TTC549 (cell line): ENCODE results near the gene ALG1.

ENCODE experiments used
- FAIRE-seq: peaks from 2 replicates; lab custom pipeline; 2012; peaks lifted over from hg19 to GRCh38; lab: Jason Lieb, UNC

ALG1 gene, protein sequence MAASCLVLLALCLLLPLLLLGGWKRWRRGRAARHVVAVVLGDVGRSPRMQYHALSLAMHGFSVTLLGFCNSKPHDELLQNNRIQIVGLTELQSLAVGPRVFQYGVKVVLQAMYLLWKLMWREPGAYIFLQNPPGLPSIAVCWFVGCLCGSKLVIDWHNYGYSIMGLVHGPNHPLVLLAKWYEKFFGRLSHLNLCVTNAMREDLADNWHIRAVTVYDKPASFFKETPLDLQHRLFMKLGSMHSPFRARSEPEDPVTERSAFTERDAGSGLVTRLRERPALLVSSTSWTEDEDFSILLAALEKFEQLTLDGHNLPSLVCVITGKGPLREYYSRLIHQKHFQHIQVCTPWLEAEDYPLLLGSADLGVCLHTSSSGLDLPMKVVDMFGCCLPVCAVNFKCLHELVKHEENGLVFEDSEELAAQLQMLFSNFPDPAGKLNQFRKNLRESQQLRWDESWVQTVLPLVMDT

GRCh38 chr16:5071681-5072333 is at the start of gene ALG1:
Gene ALG1 (plus strand): TSS chr16:5071843. CDS start chr16:5071850, 7 bp downstream.
- FAIRE-seq, result no peak

- FAIRE-seq, result no peak
Observed at GRCh38 chr16:5022521-5022920, 49.1 kb upstream of the ALG1 start.

DNA sequence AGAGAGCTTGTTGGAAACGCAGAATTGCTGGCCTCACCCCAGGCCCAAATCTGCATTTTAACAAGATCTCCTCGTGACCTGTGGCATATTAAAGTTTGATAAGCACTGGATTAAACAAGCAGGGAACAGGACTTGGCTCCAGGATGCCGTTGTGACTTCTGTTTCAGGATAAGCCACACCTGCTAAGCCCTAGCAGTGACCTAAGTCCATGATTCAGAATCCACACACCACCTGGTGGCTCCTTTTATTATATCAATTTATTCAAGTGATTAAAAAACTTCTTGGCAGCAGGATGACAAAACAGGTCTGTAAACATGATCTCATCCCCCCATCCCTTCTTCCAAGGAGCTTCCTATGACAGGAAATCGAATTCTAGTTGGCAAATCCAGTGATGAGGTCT is 47.0 kb upstream of the ALG1 start:
- FAIRE-seq, result no peak

GRCh38 chr16:5025171-5025632 is 46.4 kb upstream of the ALG1 start:
- no peak for FAIRE-seq

DNA sequence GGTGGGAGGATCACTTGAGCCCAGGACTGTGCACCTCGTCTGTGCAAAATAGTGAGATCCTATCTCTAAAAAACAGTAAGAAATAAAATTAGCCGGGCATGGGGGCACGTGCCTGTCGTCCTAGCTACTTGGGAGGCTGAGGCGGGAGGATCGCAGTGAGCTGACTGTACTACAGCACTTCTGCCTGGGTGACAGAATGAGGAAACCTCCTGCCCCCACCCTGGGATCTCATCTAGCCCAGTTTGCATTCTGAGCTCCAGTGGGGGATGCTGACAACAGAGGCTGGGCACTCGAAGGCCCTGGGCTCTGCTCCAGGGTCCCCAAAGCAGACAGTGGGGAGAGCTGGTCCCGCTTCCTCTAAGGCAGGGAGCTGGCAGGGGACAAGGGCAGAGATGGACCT is 45.0 kb upstream of the ALG1 start:
- FAIRE-seq, result no peak

GRCh38 chr16:5027086-5027485 is 44.6 kb upstream of the ALG1 start:
- no peak for FAIRE-seq

GRCh38 chr16:5027575-5028235 is 43.9 kb upstream of the ALG1 start:
- no peak for FAIRE-seq

DNA sequence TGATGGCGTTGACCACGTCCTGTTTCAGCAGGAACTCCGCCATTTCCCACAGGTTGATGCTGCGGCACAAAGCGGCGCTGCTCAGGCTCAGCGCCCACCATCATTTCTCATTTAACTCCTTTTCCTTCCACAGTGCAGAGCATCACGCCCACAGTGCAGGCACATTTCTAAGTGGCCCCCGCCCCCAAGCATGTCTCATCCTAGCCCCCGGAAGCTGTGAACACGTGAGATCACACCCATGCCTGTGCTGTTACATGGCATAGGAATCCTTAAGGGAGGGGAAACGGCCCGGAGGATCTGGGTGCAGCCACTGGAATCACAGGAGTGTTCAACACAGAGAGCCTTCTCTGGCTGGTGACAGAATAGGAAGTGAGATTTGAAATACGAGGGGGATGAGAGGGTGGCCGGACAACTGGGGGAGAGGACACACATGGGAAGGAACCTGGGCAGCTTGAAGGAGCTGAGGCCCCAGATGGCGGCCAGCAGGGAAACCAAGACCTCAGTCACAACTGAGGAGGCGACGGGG is 42.6 kb upstream of the ALG1 start:
- FAIRE-seq, result no peak

DNA sequence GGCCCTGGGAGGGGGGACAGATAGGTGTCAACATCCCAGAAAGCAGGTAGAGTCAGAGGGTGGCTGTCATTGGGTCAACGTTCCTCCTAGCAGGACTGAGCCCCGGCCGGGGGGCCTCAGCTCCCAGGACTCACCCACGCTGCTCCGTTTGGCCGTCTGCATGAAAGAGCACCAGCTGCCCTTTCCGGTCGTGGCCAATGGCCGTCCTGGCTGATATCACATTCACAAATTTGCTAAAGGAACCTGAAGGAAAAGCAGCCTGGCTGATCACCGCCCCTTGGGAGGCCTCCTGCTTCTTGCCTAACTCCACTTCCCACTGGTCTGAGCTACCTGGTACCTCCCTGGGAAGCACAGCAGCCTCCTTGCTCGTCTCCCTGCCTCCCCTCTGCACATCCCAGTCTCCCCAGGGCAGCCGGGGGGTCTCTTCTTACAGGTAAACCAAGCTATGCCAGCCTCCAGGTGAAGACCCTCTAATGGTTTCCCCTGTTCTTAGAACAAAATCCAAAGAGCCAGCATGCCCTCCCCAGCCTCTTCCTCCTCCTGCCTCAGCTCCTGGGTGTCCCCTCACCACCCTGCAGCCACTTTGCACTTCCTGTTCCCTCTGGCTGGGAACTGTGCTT is 41.3 kb upstream of the ALG1 start:
- FAIRE-seq, result no peak

- FAIRE-seq, result no peak
Observed at GRCh38 chr16:5031601-5032000, 40.0 kb upstream of the ALG1 start.

DNA sequence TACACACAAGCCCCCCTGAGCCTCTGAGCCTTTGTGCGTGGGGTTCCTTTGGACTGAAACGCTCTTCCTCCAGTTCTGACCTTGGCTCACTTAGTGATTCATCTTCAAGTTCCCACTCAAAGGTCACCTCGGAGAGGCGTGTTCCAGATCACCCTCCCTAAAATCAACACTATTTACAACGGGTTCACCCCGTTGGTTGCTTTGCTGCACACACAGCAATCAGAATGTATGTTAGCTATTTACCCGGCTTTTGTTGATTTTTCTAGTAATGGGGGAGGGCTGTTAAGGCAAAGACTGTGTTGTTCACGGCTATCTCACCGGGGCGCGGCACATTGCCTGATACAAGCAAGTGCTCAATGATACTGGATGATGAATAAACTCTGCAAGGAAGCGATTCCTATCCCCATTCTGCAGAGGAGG is 38.9 kb upstream of the ALG1 start:
- FAIRE-seq, result no peak

GRCh38 chr16:5033256-5034166 is 38.1 kb upstream of the ALG1 start, which contains the start of gene NAGPA:
Gene NAGPA (minus strand): TSS chr16:5033935. CDS start chr16:5033914, 21 bp downstream.
- FAIRE-seq, result no peak

DNA sequence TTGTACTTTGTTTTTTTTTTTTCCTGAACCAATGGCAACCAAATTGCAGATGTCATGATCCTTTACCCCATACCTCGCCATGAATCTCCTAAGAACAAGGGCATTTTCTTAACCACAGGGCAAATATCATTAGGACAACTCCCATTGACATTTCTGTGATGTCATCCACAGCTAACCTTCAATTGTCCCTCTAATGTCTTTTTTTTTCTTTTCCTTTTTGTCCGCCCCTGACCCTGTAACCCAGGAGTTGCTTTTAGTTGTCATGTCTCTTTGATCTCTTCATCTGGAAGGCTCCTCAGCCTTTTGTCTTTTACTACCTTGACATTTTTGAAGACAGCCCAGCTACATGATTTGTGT is 37.5 kb upstream of the ALG1 start:
- no peak for FAIRE-seq

DNA sequence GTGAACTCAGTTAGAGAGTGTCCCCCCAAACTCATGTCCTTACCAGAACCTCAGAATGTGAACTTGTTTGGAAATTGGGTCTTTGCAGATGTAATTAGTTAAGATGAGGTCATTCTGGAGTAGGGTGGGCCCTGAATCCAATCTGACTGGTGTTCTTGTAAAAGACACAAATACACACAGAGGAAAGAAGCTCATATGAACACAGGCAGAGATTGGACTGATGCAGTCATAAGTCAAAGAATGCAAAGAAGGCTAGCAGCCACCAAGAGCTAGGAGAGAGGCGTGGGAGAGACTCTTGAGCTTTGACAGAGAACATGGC is 35.8 kb upstream of the ALG1 start:
- no peak for FAIRE-seq

GRCh38 chr16:5036228-5037156 is 35.2 kb upstream of the ALG1 start:
- no peak for FAIRE-seq

GRCh38 chr16:5040451-5040850 is 31.2 kb upstream of the ALG1 start:
- no peak for FAIRE-seq

DNA sequence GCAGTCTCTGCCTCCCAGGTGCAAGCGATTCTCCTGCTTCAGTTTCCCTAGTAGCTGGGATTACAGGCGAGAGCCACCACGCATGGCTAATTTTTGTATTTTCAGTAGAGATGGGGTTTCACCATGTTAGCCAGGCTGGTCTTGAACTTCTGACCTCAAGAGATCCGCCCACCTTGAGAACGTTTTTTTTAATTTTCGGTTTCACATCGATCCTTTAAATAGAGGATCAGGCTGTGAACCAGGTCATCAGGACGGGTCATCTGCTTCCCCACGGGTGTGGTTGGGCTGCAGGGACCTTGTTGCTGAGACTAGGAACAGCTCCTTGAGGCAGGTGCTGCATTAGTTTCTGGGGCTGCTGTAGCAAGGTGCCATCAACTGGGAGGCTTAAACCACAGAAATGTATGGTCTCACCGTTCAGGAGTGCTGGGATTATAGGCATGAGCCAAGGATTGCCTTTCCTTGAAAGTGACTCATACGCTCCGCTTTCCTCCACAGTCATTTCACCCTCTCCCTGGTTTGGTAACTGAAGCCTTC is 30.0 kb upstream of the ALG1 start:
- FAIRE-seq, result no peak

- FAIRE-seq, result no peak
Observed at GRCh38 chr16:5042574-5043171, 29.0 kb upstream of the ALG1 start.

GRCh38 chr16:5044011-5044540 is 27.6 kb upstream of the ALG1 start:
- no peak for FAIRE-seq
